ENCODE measurements around the gene NAT9.

DNA sequence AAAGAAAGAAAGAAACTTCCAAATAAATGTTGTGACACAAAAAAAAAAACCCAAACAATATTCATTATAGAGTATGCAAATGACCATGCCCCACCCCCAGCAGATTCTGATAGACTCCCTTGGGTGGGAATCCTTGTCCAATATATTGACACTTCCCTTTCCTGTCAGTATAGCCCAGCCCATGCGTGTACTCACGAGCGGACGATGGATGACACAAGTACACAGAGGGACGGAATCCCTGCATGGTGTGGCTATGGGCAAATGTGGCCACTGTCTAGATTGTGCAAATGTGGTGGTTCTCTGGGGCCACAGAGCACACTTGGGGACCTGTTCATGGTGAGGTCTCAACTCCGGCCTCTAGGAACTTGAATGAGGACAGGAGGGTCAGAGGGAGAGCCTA is 36.0 kb downstream of the NAT9 start:
- TF ChIP-seq, protein P1, sequence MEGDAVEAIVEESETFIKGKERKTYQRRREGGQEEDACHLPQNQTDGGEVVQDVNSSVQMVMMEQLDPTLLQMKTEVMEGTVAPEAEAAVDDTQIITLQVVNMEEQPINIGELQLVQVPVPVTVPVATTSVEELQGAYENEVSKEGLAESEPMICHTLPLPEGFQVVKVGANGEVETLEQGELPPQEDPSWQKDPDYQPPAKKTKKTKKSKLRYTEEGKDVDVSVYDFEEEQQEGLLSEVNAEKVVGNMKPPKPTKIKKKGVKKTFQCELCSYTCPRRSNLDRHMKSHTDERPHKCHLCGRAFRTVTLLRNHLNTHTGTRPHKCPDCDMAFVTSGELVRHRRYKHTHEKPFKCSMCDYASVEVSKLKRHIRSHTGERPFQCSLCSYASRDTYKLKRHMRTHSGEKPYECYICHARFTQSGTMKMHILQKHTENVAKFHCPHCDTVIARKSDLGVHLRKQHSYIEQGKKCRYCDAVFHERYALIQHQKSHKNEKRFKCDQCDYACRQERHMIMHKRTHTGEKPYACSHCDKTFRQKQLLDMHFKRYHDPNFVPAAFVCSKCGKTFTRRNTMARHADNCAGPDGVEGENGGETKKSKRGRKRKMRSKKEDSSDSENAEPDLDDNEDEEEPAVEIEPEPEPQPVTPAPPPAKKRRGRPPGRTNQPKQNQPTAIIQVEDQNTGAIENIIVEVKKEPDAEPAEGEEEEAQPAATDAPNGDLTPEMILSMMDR (IDR thresholded peaks at IDR 0.05): no peak
- no peak for TF ChIP-seq EP300 (IDR thresholded peaks at IDR 0.05)
